COLO668 (cell line): ENCODE results near the gene CHTOP.

ENCODE experiments used
- DNase-seq: peaks from one replicate; lab custom pipeline; 2025; ENCODE audit not compliant: unreplicated experiment; lab: John Stamatoyannopoulos, UW

The CHTOP gene

GRCh38 chr1:153685544-153686340, 51.9 kb downstream of the CHTOP start:
- DNase-seq = no peak

GRCh38 chr1:153687346-153688125, 53.7 kb downstream of the CHTOP start:
- DNase-seq = no peak

DNA sequence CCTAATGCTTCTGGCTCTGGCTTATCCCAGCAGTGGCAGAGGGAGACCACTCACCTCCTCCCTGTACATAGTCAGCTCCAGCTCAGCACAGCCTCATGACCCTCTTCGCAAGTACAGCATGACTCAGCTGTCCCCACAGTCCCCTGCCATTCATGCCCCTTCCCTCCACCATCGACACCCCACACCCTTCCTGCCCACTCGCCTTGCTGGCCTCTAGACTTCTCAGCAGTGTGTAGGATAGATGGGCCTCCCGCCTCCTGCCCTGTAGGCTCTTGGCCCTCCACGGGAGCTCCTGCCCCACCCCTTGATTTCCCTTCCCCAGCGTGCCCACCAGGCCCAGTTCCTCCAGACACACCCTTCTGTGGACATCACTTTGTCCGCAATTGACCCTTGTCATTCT, 54.4 kb downstream of the CHTOP start:
- DNase-seq = no peak

GRCh38 chr1:153688736-153689328, 55.0 kb downstream of the CHTOP start:
- no peak for DNase-seq

DNA sequence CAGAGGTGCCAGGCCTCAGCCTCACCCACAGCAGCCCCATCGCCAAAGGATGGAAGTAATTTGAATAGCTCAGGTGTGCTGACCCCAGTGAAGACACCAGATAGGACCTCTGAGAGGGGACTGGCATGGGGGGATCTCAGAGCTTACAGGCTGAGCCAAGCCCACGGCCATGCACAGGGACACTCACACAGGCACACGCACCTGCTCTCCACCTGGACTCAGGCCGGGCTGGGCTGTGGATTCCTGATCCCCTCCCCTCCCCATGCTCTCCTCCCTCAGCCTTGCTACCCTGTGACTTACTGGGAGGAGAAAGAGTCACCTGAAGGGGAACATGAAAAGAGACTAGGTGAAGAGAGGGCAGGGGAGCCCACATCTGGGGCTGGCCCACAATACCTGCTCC, 59.6 kb downstream of the CHTOP start:
- no peak for DNase-seq
